GM11168 (cell line): ENCODE data around the gene DCP1B.

ENCODE experiments used
- in situ Hi-C: fragments of 300-500 bp; cut with MboI; formaldehyde crosslinking; loops from one replicate; pipeline ENCODE4 v1.12.0; 2022; ENCODE audit warnings: low sequenced_read_pairs; ENCODE audit not compliant: unreplicated experiment

DCP1B gene

GRCh38 chr12:1911598-1912575 is 92.4 kb downstream of the DCP1B start:
- in situ Hi-C loops: no loop called here

DNA sequence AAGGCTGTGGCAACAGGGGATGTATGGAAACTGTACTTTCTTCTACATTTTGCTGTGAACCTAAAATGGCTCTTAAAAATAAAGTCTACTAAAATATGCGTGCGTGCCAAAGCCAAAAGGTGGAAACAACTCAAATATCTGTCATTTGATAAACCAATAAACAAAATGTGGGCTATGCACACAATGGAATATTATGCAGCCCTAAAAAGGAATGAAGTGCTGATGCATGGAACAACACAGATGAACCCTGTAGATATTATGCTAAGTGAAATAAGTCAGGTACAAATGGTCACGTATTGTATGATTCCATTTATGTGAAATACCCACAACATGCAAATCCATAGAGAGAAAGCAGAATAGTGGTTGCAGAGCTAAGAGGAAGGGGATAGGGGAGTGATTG is 93.8 kb downstream of the DCP1B start:
- in situ Hi-C loops: no loop called here

DNA sequence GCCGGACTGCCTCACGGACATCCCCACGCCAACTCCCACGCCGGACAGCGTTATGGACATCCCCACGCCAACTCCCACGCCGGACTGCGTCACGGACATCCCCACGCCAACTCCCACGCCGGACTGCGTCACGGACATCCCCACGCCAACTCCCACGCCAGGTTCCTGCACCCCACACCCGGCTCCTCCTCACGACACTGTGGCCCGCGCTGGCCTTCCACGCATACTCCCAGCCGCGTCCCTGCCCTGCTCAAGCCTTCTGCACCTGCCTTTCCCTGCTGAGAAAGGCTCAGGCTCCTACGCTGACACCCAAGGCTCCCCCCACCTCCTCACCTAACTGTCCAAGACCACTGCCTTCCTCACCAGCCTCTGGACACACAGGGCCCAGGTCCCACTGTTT is 95.5 kb downstream of the DCP1B start:
- in situ Hi-C loops: no loop called here

DNA sequence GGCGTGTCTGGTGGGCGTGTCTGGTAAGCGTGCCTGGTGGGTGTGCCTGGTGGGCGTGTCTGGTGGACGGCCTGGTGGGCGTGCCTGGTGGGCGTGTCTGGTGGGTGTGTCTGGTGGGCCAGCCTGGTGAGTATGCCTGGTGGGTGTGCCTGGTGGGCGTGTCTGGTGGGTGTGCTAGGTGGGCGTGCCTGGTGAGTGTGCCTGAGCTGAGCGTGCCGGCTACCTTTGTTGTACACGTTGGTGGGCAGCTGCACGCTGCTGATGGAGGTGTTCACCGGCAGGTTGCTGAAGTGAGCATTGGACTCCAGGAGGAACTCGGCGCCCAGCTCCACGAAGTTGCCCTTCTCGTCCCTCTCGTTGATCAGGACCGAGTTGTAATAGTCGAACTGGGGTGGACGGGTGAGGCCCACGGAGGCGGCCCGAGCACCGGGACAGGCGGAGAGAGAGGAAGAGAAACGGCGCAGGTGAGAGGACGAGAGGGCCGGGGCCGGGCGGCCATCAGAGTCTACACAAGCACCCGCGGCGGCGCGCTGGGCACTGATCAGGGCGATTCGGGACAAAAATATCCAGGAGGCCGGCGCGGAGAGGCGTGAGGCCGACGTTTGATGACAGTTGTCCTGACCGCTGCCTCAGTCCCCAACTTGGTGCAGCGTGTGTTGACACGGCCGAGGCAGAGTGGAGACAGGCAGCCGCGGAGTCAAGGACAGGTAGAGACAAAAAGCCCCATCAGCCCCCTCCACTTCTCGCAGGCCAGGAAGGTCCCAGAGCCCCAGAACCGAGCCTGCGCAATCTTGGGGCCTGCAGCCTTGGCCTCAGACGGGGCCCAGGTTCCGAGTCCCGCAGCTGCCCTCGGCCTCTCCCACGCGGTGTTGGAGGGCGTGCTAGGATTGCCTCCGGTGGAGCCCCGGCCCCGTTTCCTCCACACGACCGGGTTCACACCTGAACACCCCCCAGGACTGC is 96.3 kb downstream of the DCP1B start:
- in situ Hi-C loops: no loop called here

DNA sequence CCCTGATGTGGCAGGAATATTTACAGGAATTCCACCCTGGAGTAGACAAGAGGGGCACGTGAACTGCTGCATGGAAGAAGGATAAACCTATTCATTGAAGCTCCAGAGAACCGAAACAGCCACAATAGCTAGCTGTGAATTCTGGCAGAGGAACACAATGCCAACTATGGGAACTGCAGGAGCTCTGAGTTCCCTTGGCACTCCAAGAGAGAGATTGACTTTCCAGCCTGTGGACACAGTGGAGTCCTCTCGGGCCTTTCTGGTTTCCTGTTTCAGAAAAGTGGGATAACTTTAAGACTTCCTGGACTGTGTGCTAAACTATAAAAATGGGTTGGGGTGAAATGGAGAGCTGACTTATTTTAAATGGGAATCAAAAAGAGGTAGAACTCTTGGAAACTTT is 97.7 kb downstream of the DCP1B start:
- in situ Hi-C loops: no loop called here

- in situ Hi-C loops: no loop called here
These were observed 99.4 kb downstream of the DCP1B start for GRCh38 chr12:1904875-1905274.

DNA sequence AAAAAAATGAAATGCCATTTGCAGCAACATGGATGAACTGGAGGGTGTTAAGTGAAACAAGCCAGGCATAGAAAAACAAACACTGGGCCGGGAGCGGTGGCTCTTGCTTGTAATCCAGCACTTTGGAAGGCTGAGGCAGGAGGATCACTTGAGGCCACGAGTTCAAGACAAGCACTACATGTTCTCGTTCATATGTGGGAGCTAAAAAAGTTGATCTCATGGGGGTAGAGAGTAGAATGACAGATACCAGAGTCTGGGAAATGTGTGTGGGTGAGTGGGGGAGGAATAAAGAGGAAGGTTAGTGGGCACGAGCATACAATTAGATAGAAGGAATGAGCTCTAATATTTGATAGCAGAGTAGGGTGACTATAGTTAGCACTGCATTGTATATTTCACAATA is 107.3 kb downstream of the DCP1B start:
- in situ Hi-C loops: no loop called here
